Muscle layer of duodenum (tissue), 2 donors: ENCODE results near the gene APBA3.

Source experiments
- H3K27ac ChIP-seq: one replicate; pipeline ENCODE4 v1.7.0; 2013; ENCODE audit warnings: mild to moderate bottlenecking, low read length
- H3K27me3 ChIP-seq: one replicate; pipeline ENCODE4 v1.7.0; 2013; ENCODE audit warnings: low read depth, mild to moderate bottlenecking, control low read depth, low read length
- H3K36me3 ChIP-seq, 2 donors: one replicate each; pipeline ENCODE4 v1.7.0; 2013; ENCODE audit warnings: low read length in 2 of 2, control low read depth in 1 of 2, mild to moderate bottlenecking in 1 of 2; ENCODE audit not compliant: insufficient read depth in 2 of 2, control insufficient read depth in 1 of 2
- H3K4me1 ChIP-seq, 2 donors: one replicate each; pipeline ENCODE4 v1.7.0; 2013; ENCODE audit warnings: low read length in 2 of 2, mild to moderate bottlenecking in 2 of 2, control low read depth in 1 of 2, moderate library complexity in 1 of 2; ENCODE audit not compliant: insufficient read depth in 2 of 2, control insufficient read depth in 1 of 2
- H3K4me3 ChIP-seq, 2 donors: one replicate each; pipeline ENCODE4 v1.7.0; 2013; ENCODE audit warnings: low read length in 2 of 2, low read depth in 1 of 2, mild to moderate bottlenecking in 1 of 2
- H3K9me3 ChIP-seq, 2 donors: one replicate each; pipeline ENCODE4 v1.7.0; 2013; ENCODE audit warnings: low read length in 2 of 2, control low read depth in 1 of 2, mild to moderate bottlenecking in 1 of 2; ENCODE audit not compliant: control insufficient read depth in 1 of 2
- donor health status: healthy.

APBA3 gene

DNA sequence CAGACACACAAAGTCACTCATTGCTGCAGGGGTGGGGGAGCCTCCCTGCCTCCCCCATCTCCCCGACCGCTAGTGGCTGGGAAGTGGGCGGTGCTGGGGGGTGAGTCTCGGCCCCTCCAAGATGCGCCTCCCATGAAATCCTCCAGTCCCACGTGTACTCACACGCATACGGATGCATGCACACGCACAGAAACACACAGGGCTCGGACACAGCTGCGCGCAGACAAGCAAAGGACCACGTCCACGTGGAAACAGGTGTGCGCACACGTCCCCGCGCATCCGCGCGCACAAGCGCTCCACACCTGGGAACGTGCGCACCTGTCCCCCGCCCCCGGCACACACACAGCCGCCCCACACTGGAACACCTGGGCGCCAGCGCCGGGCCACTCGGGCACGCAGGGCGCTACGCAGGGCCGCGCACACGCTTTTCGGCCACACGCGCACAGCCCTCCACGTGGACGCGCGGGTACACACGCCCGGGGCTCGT, 24.0 kb upstream of the APBA3 start:
- no peaks in the 10 kb centered on the region for H3K27me3 ChIP-seq

DNA sequence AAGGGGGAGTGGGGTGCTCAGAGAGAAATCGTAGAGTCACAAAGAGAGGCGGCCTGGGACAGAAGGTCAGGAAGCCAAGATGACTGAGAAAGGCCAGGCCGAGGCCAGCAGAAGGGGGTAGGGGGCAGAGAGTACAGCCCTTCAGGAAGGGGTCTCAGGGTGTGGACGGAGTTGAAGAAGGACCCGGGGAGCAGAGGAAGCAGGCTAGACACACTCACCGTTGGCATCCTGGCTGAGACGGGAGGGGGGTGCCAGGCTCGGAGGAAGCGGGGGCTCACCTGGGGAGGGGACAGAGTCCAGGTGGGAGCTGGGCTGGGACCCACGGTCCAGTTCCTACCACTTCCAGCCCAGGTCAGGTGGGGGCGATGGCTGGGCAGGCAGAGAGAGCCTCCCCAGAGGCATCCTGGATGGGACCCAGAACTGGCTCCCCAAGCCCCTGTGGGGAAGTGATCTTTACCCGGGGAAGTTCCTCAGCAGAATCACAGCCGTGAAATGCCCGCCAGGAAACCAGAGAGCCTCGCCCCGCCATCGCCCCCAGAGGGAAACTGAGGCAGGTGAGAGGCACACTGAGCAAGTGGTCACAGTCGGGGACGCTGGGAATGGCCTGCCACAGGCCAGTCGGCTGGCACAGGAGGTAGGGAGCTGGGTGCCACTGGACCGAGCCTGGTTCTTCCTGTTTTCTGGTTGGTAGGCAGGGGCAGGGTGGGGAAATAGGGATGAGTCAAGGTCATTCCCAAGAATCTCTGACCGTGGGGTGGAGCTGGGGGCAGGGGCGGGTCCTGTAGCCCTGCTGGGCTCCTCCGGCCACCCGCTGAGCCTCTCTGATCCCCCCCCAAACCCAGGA, 23.3 kb upstream of the APBA3 start:
- no peaks in the 10 kb centered on the region for H3K27me3 ChIP-seq
- no peaks in the 10 kb centered on the region for H3K36me3 ChIP-seq
- H3K9me3 ChIP-seq: peaks cover 12 to 25% of the 10 kb centered on the region in 2 donors
- peaks cover 0 to 14% of the 10 kb centered on the region in 2 donors for H3K4me1 ChIP-seq
- no peak overlapping the region for H3K27ac ChIP-seq
- H3K4me3 ChIP-seq: peak overlapping the region in 1 of 2 donors; percentile 48

More for the DNA sequence above, 24.0 kb upstream of the APBA3 start:
- peak overlapping the region in 1 of 2 donors; percentile 48 for H3K4me3 ChIP-seq
- H3K4me1 ChIP-seq: peaks cover 0 to 14% of the 10 kb centered on the region in 2 donors
- no peak overlapping the region for H3K27ac ChIP-seq
- peaks cover 12 to 25% of the 10 kb centered on the region in 2 donors for H3K9me3 ChIP-seq
- no peaks in the 10 kb centered on the region for H3K36me3 ChIP-seq

DNA sequence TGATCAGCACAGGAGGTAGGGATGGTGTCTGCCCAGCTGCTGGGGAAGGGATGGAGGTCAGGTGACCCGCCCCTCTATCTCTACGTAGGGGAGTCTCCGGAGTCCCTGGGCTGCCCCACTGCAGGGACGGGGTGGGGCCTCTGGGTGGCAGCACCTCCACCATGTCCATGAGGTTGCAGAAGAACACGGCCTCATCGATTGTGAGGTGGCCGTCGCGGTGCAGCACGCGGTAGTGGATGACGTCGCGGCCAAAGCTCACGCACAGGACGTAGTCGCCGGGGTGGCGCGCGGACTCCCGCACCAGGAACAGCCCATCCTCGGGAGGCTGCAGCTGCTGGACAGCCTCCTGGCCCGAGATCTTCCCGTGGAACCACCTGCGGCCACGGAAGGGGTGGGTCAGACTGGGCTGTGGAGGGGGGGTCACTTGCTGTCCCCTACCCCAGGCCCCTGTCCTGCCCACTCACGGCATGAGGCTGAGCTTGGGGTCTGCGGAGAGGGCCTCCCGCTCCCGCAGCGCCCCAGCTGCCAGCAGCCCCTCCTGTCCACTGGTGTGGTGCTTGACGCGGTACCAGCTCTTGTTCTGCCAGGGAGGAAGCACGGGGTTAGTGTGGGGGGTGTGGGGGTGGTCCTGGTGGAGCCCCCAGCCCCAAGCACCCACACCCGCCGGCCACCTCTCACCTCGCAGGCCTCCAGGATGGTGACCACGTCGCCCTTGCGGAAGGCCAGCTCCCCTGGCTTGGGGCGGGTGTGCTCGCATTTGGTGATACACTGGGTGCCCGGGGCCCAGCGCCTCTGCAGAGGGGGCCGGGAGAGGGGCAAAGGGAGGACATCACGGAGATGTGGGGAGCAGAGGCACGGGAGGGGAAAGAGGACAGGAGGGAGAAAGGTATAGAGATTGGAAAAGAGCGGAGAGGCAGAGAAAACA, 22.4 kb upstream of the APBA3 start:
- Histone ChIP-seq H3K27ac (no peak overlapping the region), H3K4me3 (no peak overlapping the region), H3K4me1 (peaks cover 0 to 14% of the 10 kb centered on the region in 2 donors), H3K27me3 (no peaks in the 10 kb centered on the region), H3K9me3 (peaks cover 12 to 25% of the 10 kb centered on the region in 2 donors), H3K36me3 (no peaks in the 10 kb centered on the region)

DNA sequence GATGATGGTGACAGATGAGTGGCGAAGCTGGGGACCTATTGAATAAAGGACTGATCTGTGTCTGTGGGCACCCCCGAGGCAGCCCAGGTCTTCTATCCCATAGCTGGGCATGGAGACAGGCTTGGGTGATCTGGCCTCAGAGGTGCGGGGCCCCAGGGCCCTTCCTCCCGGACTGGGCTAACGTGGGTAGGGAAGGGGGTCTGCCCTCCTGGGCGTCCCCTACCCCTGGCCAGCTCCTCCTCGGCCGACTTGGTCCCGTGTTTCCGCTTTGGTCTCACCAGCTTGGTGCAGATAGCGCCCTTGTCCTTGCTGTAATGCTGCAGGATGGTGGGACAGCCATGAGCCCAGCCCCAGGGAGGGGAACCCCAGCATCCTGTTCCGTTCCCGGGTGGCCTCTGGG, 21.4 kb upstream of the APBA3 start:
- Histone ChIP-seq H3K27ac (no peak overlapping the region), H3K36me3 (no peaks in the 10 kb centered on the region), H3K9me3 (peaks cover 12 to 25% of the 10 kb centered on the region in 2 donors), H3K4me3 (peak overlapping the region in 1 of 2 donors; percentile 34), H3K27me3 (no peaks in the 10 kb centered on the region), H3K4me1 (peaks cover 0 to 14% of the 10 kb centered on the region in 2 donors)

DNA sequence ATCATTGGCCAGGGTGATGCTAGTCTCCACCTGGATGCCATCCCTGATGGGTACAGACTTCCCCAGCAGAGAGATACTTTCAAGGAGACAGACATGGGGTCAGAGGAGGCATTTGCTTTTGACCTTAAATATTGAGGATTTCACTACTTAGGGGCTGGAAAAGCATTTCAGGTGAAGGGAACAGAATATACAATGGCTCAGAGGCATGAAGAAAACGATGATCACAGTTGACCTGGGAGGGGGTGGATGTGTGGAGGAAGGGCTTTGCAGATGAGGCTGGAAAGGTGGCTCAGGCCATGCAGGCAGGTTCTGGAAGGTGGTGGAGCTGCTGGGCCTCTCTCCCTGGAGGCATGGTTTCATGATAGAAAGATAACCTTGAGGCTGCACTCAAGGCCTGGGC, 20.8 kb upstream of the APBA3 start:
- Histone ChIP-seq H3K27ac (no peak overlapping the region), H3K4me1 (peaks cover 0 to 14% of the 10 kb centered on the region in 2 donors), H3K27me3 (no peaks in the 10 kb centered on the region), H3K4me3 (peak overlapping the region in 1 of 2 donors; percentile 34), H3K36me3 (no peaks in the 10 kb centered on the region), H3K9me3 (peaks cover 12 to 25% of the 10 kb centered on the region in 2 donors)

DNA sequence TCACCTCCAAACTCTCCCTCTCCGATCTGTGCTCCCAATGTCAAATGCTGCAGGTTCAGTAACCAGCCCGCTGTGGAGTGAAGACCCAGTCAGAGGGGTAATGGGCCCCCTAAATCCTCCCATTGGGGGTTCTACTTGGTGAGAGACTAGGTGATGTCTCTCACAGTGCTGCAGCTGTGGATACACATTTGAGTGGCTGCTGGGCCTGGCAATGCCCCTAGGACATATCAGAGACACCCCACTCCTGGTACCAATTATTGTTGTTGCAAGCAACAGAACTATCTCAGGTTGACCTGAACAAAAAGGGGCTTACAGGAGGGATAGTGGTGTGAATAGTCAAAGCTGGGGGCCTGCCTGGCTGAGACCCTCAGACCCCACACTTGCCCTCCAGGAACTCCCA, 20.1 kb upstream of the APBA3 start:
- Histone ChIP-seq H3K4me1 (peaks cover 0 to 14% of the 10 kb centered on the region in 2 donors), H3K27me3 (no peaks in the 10 kb centered on the region), H3K4me3 (peak overlapping the region in 1 of 2 donors; percentile 34), H3K36me3 (no peaks in the 10 kb centered on the region), H3K27ac (no peak overlapping the region), H3K9me3 (peaks cover 12 to 25% of the 10 kb centered on the region in 2 donors)

GRCh38 chr19:3780786-3781304, 19.4 kb upstream of the APBA3 start:
- H3K27me3 ChIP-seq: no peaks in the 10 kb centered on the region
- H3K4me1 ChIP-seq: peaks cover 0 to 11% of the 10 kb centered on the region in 2 donors
- no peak overlapping the region for H3K27ac ChIP-seq
- no peaks in the 10 kb centered on the region for H3K36me3 ChIP-seq
- H3K9me3 ChIP-seq: peaks cover 12 to 25% of the 10 kb centered on the region in 2 donors
- no peak overlapping the region for H3K4me3 ChIP-seq

DNA sequence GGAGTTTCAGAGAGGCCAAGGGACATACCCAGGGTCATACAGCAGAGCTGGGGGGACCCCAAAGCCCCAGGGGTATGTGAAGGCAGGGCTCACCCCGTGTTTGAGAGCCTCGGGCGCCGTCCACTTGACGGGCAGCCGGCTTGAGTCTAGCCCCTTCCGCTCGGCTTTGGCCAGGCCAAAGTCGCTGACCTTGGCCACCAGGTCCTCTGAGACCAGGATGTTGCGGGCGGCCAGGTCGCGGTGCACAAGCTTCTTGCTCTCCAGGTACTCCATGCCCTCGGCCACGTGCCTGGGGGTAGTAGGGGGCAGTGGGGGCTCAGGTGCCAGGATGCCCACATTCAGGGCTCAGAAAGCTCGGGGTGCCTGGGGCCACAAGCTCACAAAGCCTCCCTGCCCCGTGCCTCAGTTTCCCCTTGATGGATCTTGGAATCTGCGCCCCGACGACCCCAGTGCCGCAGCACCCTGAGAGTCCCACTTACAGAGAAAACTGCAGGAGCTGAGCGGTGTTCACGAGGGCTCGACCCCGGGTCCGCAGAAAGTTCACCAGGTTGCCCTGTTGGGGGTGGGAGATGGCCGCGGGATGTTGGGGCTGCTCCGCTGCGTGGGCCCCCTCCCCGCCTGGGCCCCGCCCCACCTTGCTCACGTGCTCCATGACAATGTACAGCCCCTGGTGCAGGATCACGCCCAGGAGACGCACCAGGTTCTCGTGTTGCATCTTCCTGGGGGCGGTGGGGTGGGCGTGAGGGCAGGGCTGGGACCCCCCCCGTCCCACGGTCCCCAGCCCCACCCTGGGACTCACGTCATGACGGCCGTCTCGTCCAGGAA, 17.6 kb upstream of the APBA3 start:
- peaks cover 12 to 25% of the 10 kb centered on the region in 2 donors for H3K9me3 ChIP-seq
- no peak overlapping the region for H3K4me3 ChIP-seq
- H3K27ac ChIP-seq: no peak overlapping the region
- H3K27me3 ChIP-seq: no peaks in the 10 kb centered on the region
- H3K36me3 ChIP-seq: no peaks in the 10 kb centered on the region
- no peaks in the 10 kb centered on the region for H3K4me1 ChIP-seq

GRCh38 chr19:3778104-3778867, 16.8 kb upstream of the APBA3 start:
- Histone ChIP-seq H3K4me3 (no peak overlapping the region), H3K27me3 (no peaks in the 10 kb centered on the region), H3K9me3 (peaks cover 12 to 25% of the 10 kb centered on the region in 2 donors), H3K36me3 (no peaks in the 10 kb centered on the region), H3K27ac (no peak overlapping the region), H3K4me1 (no peaks in the 10 kb centered on the region)

GRCh38 chr19:3776479-3777040, 15.1 kb upstream of the APBA3 start:
- no peaks in the 10 kb centered on the region for H3K36me3 ChIP-seq
- H3K4me1 ChIP-seq: no peaks in the 10 kb centered on the region
- H3K4me3 ChIP-seq: no peak overlapping the region
- no peak overlapping the region for H3K27ac ChIP-seq
- H3K27me3 ChIP-seq: no peaks in the 10 kb centered on the region
- peaks cover 2 to 10% of the 10 kb centered on the region in 2 donors for H3K9me3 ChIP-seq
